HG03520 (cell line): ENCODE data around the gene PMS2.
"Not testable (repeated sequence)": the region's sequence is repeated elsewhere in the genome, so short reads cannot be mapped to it uniquely, and the experiment has no call there.

Experiments used
- ATAC-seq: cut with Tn5 transposase; IDR thresholded peaks from one replicate; pipeline ENCODE4 v1.9.1; 2021; ENCODE audit warnings: mild to moderate bottlenecking, moderate library complexity; ENCODE audit not compliant: unreplicated experiment

Gene PMS2

GRCh38 chr7:6015917-6016652, 7.2 kb upstream of the PMS2 start:
- peak; percentile 27 for ATAC-seq

GRCh38 chr7:6012355-6013104, 3.7 kb upstream of the PMS2 start:
- ATAC-seq = no peak

- no peak for ATAC-seq
These were observed 2.7 kb upstream of the PMS2 start for GRCh38 chr7:6011541-6011940.

- not testable (repeated sequence) for ATAC-seq
These were observed 1.5 kb upstream of the PMS2 start for GRCh38 chr7:6010370-6010769.

GRCh38 chr7:6007835-6008590, 836 bp downstream of the PMS2 start:
- not testable (repeated sequence) for ATAC-seq

- no peak for ATAC-seq
These were observed 1.5 kb downstream of the PMS2 start for GRCh38 chr7:6007386-6007785.

GRCh38 chr7:5997210-5997808, 11.5 kb downstream of the PMS2 start:
- ATAC-seq = no peak

- not testable (repeated sequence) for ATAC-seq
These were observed 21.8 kb downstream of the PMS2 start for GRCh38 chr7:5987061-5987460.

GRCh38 chr7:5979680-5980314, 29.1 kb downstream of the PMS2 start:
- not testable (repeated sequence) for ATAC-seq

GRCh38 chr7:5973580-5973979, 35.3 kb downstream of the PMS2 start:
- not testable (repeated sequence) for ATAC-seq

GRCh38 chr7:5970347-5970911, 38.4 kb downstream of the PMS2 start, which contains the start of gene RSPH10B:
Gene RSPH10B, minus strand, starts transcription at chr7:5970689. Its CDS starts 3,573 bp downstream, at chr7:5967116.
- ATAC-seq = not testable (repeated sequence)

GRCh38 chr7:5963810-5964209, 45.0 kb downstream of the PMS2 start:
- not testable (repeated sequence) for ATAC-seq

GRCh38 chr7:5963205-5963604, 45.6 kb downstream of the PMS2 start:
- ATAC-seq = not testable (repeated sequence)

GRCh38 chr7:5934945-5935450, 73.9 kb downstream of the PMS2 start:
- not testable (repeated sequence) for ATAC-seq

GRCh38 chr7:5931905-5932644, 76.8 kb downstream of the PMS2 start:
- not testable (repeated sequence) for ATAC-seq

GRCh38 chr7:5931250-5931649, 77.6 kb downstream of the PMS2 start:
- ATAC-seq = not testable (repeated sequence)

GRCh38 chr7:5930290-5930689, 78.6 kb downstream of the PMS2 start:
- ATAC-seq = not testable (repeated sequence)

- not testable (repeated sequence) for ATAC-seq
These were observed 82.5 kb downstream of the PMS2 start for GRCh38 chr7:5926263-5926870.

GRCh38 chr7:5924630-5925029, 84.2 kb downstream of the PMS2 start:
- not testable (repeated sequence) for ATAC-seq
